ENCODE measurements around the gene KLK7.

- TF ChIP-seq CTCF (IDR thresholded peaks at IDR 0.05; ENCODE audit: borderline replicate concordance, extremely low read depth, low read length, poor library complexity, severe bottlenecking) (no peak), EZH2 (IDR thresholded peaks at IDR 0.05; ENCODE audit: borderline replicate concordance, low read depth, low read length, severe bottlenecking) (no peak)
Observed at GRCh38 chr19:51025401-51025800, 41.7 kb upstream of the KLK7 start.

Measured in DND-41 (cell line).